ENCODE data around the gene CDK13.
A peak's percentile ranks its signal among the peaks of the same experiment; 100 is the strongest.
"Not testable (repeated sequence)": the region's sequence is repeated elsewhere in the genome, so short reads cannot be mapped to it uniquely, and the experiment has no call there.

The CDK13 gene

GRCh38 chr7:40134428-40135316, 184.6 kb downstream of the CDK13 start, which contains the start of the genes MPLKIP and SUGCT:
Gene MPLKIP (minus strand): TSS chr7:40134622. CDS start chr7:40134567, 55 bp downstream.
Gene SUGCT (plus strand): TSS chr7:40135005.
- Histone ChIP-seq H3K9me3 (no peaks in the 10 kb centered on the region), H3K27me3 (no peaks in the 10 kb centered on the region), H3K36me3 (no peaks in the 10 kb centered on the region; the same call in 1 of the 2 replicates), H3K4me3 (ENCODE audit: low read depth, low read length) (peak within 1 kb of the TSS; percentile 97), H3K4me1 (no peaks in the 10 kb centered on the region)
- DNase-seq, result peak; percentile 81
- TF ChIP-seq CTCF (IDR thresholded peaks at IDR 0.05; ENCODE audit: low read depth, low read length), result peak; percentile 88

- no peaks in the 10 kb centered on the region for H3K9me3 ChIP-seq
- DNase-seq, result no peak
- no peaks in the 10 kb centered on the region for H3K27me3 ChIP-seq
- H3K36me3 ChIP-seq, result no peaks in the 10 kb centered on the region; the same call in 1 of the 2 replicates
- H3K4me1 ChIP-seq, result no peaks in the 10 kb centered on the region
- H3K4me3 ChIP-seq (ENCODE audit: low read depth, low read length), result peak overlapping the region; percentile 97
- TF ChIP-seq CTCF (IDR thresholded peaks at IDR 0.05; ENCODE audit: low read depth, low read length), result no peak
Observed at GRCh38 chr7:40135317-40135610, 185.2 kb downstream of the CDK13 start.

- Histone ChIP-seq H3K4me1 (no peaks in the 10 kb centered on the region), H3K27me3 (no peaks in the 10 kb centered on the region), H3K36me3 (no peaks in the 10 kb centered on the region), H3K4me3 (ENCODE audit: low read depth, low read length) (no peak overlapping the region), H3K9me3 (no peaks in the 10 kb centered on the region)
- no peak for DNase-seq
- no peak for TF ChIP-seq CTCF (IDR thresholded peaks at IDR 0.05; ENCODE audit: low read depth, low read length)
Observed at GRCh38 chr7:40137563-40137962, 187.5 kb downstream of the CDK13 start.

GRCh38 chr7:40138973-40139372, 188.9 kb downstream of the CDK13 start:
- H3K9me3 ChIP-seq, result no peaks in the 10 kb centered on the region
- no peaks in the 10 kb centered on the region for H3K27me3 ChIP-seq
- no peaks in the 10 kb centered on the region for H3K36me3 ChIP-seq
- no peak for DNase-seq
- no peak overlapping the region for H3K4me3 ChIP-seq (ENCODE audit: low read depth, low read length)
- TF ChIP-seq CTCF (IDR thresholded peaks at IDR 0.05; ENCODE audit: low read depth, low read length), result no peak
- H3K4me1 ChIP-seq, result no peaks in the 10 kb centered on the region

GRCh38 chr7:40139891-40140290, 189.8 kb downstream of the CDK13 start:
- not testable (repeated sequence) for H3K27me3 ChIP-seq; DNase-seq; H3K4me1 ChIP-seq; H3K4me3 ChIP-seq (ENCODE audit: low read depth, low read length); H3K36me3 ChIP-seq; H3K9me3 ChIP-seq

GRCh38 chr7:40141916-40142315, 191.9 kb downstream of the CDK13 start:
- not testable (repeated sequence) for H3K4me1 ChIP-seq; H3K4me3 ChIP-seq (ENCODE audit: low read depth, low read length); H3K9me3 ChIP-seq; H3K27me3 ChIP-seq; H3K36me3 ChIP-seq; DNase-seq

- H3K9me3 ChIP-seq; H3K36me3 ChIP-seq; H3K27me3 ChIP-seq; H3K4me1 ChIP-seq; H3K4me3 ChIP-seq (ENCODE audit: low read depth, low read length); DNase-seq: not testable (repeated sequence)
Observed at GRCh38 chr7:40145596-40146130, 195.6 kb downstream of the CDK13 start.
